IMR-90 (cell line): ENCODE data around the gene CLDN4. TPM values are rescaled to one million over a fixed set of nuclear protein-coding genes. Genes with fewer than 3 reads are reported as not detected.
"Not testable (repeated sequence)": the region's sequence is repeated elsewhere in the genome, so short reads cannot be mapped to it uniquely, and the experiment has no call there.

Experiments
- ATAC-seq: fragments of 200-7000 bp; cut with Tn5 transposase; 2 replicates; pipeline ENCODE4 v1.9.1; 2020; ENCODE audit warnings: low read depth, mild to moderate bottlenecking, moderate library complexity
- BruUV-seq: library from RNA; stranded (reverse); fragments of 400-500 nt; replicated peaks from 2 replicates; lab custom pipeline; 2021; lab: Mats Ljungman, UMichigan
- CTCF ChIA-PET: fragments of 300-600 bp; formaldehyde crosslinking; extraction: SDS; loops from one replicate; lab custom pipeline; 2021; ENCODE audit warnings: antibody characterized with exemption; lab: Yijun Ruan, JAX
- POLR2A ChIA-PET: fragments of 300-600 bp; sonication (Branson Sonifier 250); formaldehyde crosslinking; loops from one replicate; lab custom pipeline; 2022; ENCODE audit warnings: antibody characterized with exemption; ENCODE audit not compliant: unreplicated experiment; lab: Charles Lee
- DNase-seq: peaks from one replicate; pipeline ENCODE4 v3.0.0; 2013
- H2AFZ ChIP-seq: replicated peaks from 2 replicates; pipeline ENCODE3; 2013; ENCODE audit warnings: low read length, mild to moderate bottlenecking; ENCODE audit not compliant: poor library complexity
- H2AK5ac ChIP-seq: 2 replicates; pipeline ENCODE4 v1.6.1; 2013; ENCODE audit warnings: low read depth, low read length, inconsistent platforms
- H2AK9ac ChIP-seq: replicated peaks from 2 replicates; pipeline ENCODE3; 2013; ENCODE audit warnings: mild to moderate bottlenecking, low read depth, low read length, moderate library complexity; ENCODE audit not compliant: poor library complexity
- H2BK120ac ChIP-seq: 2 replicates; pipeline ENCODE4 v1.6.1; 2013; ENCODE audit warnings: low read depth, low read length, inconsistent platforms
- H2BK15ac ChIP-seq: 3 replicates; pipeline ENCODE4 v1.6.1; 2013; ENCODE audit warnings: low read depth, low read length, inconsistent platforms
- H2BK20ac ChIP-seq: 2 replicates; pipeline ENCODE4 v1.6.1; 2013; ENCODE audit warnings: low read depth, mild to moderate bottlenecking, inconsistent platforms, low read length, moderate library complexity
- H2BK5ac ChIP-seq: 2 replicates; pipeline ENCODE4 v1.6.1; 2013; ENCODE audit warnings: mild to moderate bottlenecking, low read depth, low read length, inconsistent platforms; ENCODE audit not compliant: poor library complexity, severe bottlenecking
- H3K14ac ChIP-seq: replicated peaks from 2 replicates; pipeline ENCODE4 v1.6.1; 2013; ENCODE audit warnings: low read depth, low read length, inconsistent platforms
- H3K18ac ChIP-seq: 2 replicates; pipeline ENCODE4 v1.6.1; 2013; ENCODE audit warnings: low read depth, low read length, control low read depth
- H3K23ac ChIP-seq: 2 replicates; pipeline ENCODE4 v1.6.1; 2013; ENCODE audit warnings: low read depth, low read length, inconsistent platforms
- H3K27ac ChIP-seq: 2 replicates; pipeline ENCODE4 v1.5.1; 2013; ENCODE audit warnings: mild to moderate bottlenecking, control low read depth, low read length; ENCODE audit not compliant: insufficient read depth
- H3K27me3 ChIP-seq: 2 replicates; pipeline ENCODE4 v1.6.1; 2013; ENCODE audit warnings: low read length; ENCODE audit not compliant: control insufficient read depth, insufficient read depth
- H3K36me3 ChIP-seq: 2 replicates; pipeline ENCODE4 v1.6.1; 2013; ENCODE audit warnings: low read length, mixed read lengths; ENCODE audit not compliant: control insufficient read depth, insufficient read depth
- H3K4ac ChIP-seq: 2 replicates; pipeline ENCODE4 v1.6.1; 2013; ENCODE audit warnings: low read depth, low read length, inconsistent platforms
- H3K4me1 ChIP-seq: 2 replicates; pipeline ENCODE4 v1.6.1; 2013; ENCODE audit warnings: low read length, mixed read lengths; ENCODE audit not compliant: control insufficient read depth, insufficient read depth
- H3K4me2 ChIP-seq: 2 replicates; pipeline ENCODE4 v1.6.1; 2013; ENCODE audit warnings: low read depth, mild to moderate bottlenecking, control low read depth, low read length, moderate library complexity
- H3K4me3 ChIP-seq: 2 replicates; pipeline ENCODE4 v1.5.1; 2013; ENCODE audit warnings: low read depth, mild to moderate bottlenecking, control low read depth, low read length, moderate library complexity; ENCODE audit not compliant: insufficient read depth
- H3K56ac ChIP-seq: 2 replicates; pipeline ENCODE4 v1.6.1; 2013; ENCODE audit warnings: low read length, inconsistent platforms; ENCODE audit not compliant: insufficient read depth; ENCODE audit errors: extremely low read depth
- H3K79me1 ChIP-seq, 2 experiments: 2 replicates each; pipeline ENCODE4 v1.6.1; 2013; ENCODE audit warnings: low read length in 2 of 2, inconsistent platforms in 1 of 2, low read depth in 1 of 2
- H3K9ac ChIP-seq: 2 replicates; pipeline ENCODE4 v1.6.1; 2013; ENCODE audit warnings: low read depth, low read length, control low read depth
- H3K9me1 ChIP-seq: 2 replicates; pipeline ENCODE4 v1.6.1; 2013; ENCODE audit warnings: low read length, inconsistent platforms; ENCODE audit not compliant: insufficient read depth
- H3K9me3 ChIP-seq: 2 replicates; pipeline ENCODE4 v1.6.1; 2013; ENCODE audit warnings: low read length; ENCODE audit not compliant: control insufficient read depth, insufficient read depth
- H4K20me1 ChIP-seq: 2 replicates; pipeline ENCODE4 v1.6.1; 2013; ENCODE audit warnings: low read length, inconsistent platforms; ENCODE audit not compliant: insufficient read depth
- H4K5ac ChIP-seq: 2 replicates; pipeline ENCODE4 v1.6.1; 2013; ENCODE audit warnings: mild to moderate bottlenecking, low read depth, low read length, control low read depth
- H4K8ac ChIP-seq, 2 experiments: 2 replicates each; pipeline ENCODE4 v1.6.1; 2013; ENCODE audit warnings: low read depth in 2 of 2, low read length in 2 of 2, control low read depth in 1 of 2, inconsistent platforms in 1 of 2
- H4K91ac ChIP-seq: 2 replicates; pipeline ENCODE4 v1.6.1; 2013; ENCODE audit warnings: low read depth, low read length, inconsistent platforms; ENCODE audit not compliant: insufficient read depth
- WGBS, 2 experiments: methylation state at CpG; one replicate each; pipeline versions ENCODE4 v1.1.5 to v1.1.7; 2013; ENCODE audit warnings: missing lambda C conversion rate in 2 of 2; ENCODE audit not compliant: insufficient read length in 1 of 2; ENCODE audit errors: extremely low coverage in 2 of 2; 5-methylcytosine and 5-hydroxymethylcytosine counted together
- dilution Hi-C: fragments of 300-500 bp; cut with HindIII; formaldehyde crosslinking; loops from one replicate; pipeline ENCODE4 v1.14.3; 2018; ENCODE audit warnings: low sequenced_read_pairs; ENCODE audit not compliant: unreplicated experiment
- in situ Hi-C: fragments of 300-500 bp; cut with MboI; formaldehyde crosslinking; loops from 3 replicates; pipeline ENCODE4 v1.14.3; 2019; ENCODE audit warnings: low sequenced_read_pairs, inconsistent platforms, mixed read lengths
- intact Hi-C: fragments of 100-400 bp; cut with micrococcal nuclease; formaldehyde crosslinking; loops from 2 replicates; pipeline ENCODE4 v1.10.0; 2022
- polyA plus RNA-seq, 3 experiments: library from polyadenylated mRNA; depleted of rRNA; stranded (reverse); fragments of >200 nt; gene quantifications; 2 replicates each; pipeline ENCODE4 v1.2.3, GENCODE V29; 2012; ENCODE audit warnings: low replicate concordance in 1 of 3
- total RNA-seq: library from RNA; depleted of rRNA; stranded (reverse); fragments of >200 nt; gene quantifications from 2 replicates; pipeline ENCODE4 v1.2.3, GENCODE V29; 2012

The CLDN4 gene
- total and polyA plus RNA-seq, 2 of the 4 experiments (the other 2 are of a cell fraction), result 2.9 to 4.4 TPM

- CTCF ChIA-PET, POLR2A ChIA-PET, in situ Hi-C loops: not testable (repeated sequence)
These were observed 15.0 kb downstream of the CLDN4 start for GRCh38 chr7:73845701-73846195.

More at GRCh38 chr7:73845701-73846195, 15.0 kb downstream of the CLDN4 start:
- H3K4me3 ChIP-seq, H3K9me3 ChIP-seq, H3K56ac ChIP-seq, H3K27me3 ChIP-seq, H3K4me2 ChIP-seq, H4K20me1 ChIP-seq, dilution Hi-C loops, H2AK9ac ChIP-seq, H2AFZ ChIP-seq, H3K4me1 ChIP-seq, H4K91ac ChIP-seq, H3K23ac ChIP-seq, H3K9ac ChIP-seq, intact Hi-C loops, H3K36me3 ChIP-seq, H3K9me1 ChIP-seq, H3K27ac ChIP-seq, H2BK5ac ChIP-seq, H3K18ac ChIP-seq, H3K14ac ChIP-seq, BruUV-seq, ATAC-seq, H4K5ac ChIP-seq, DNase-seq: not testable (repeated sequence)
- WGBS, 2 experiments, result 92% methylated on average over 4 of the region's 12 CpGs; no CpG with 5 or more reads in 1 of the 2 experiments
- Histone ChIP-seq H4K8ac (peak overlapping the region in 1 of 2 experiments; percentile 15; a peak in 1 of 4 replicates), H2BK120ac (peak overlapping the region; percentile 59), H3K79me1 (peaks cover 5 to 19% of the 10 kb centered on the region in 2 experiments), H2AK5ac (peak overlapping the region; percentile 76; the same call in 1 of the 2 replicates), H2BK15ac (peak overlapping the region; percentile 65; the same call in 1 of the 3 replicates), H3K4ac (peak overlapping the region; percentile 18), H2BK20ac (peak overlapping the region; percentile 48; the same call in 1 of the 2 replicates)
